ENCODE data around the gene DOK1.

GRCh38 chr2:74533464-74533863, 21.1 kb upstream of the DOK1 start:
- TF ChIP-seq POLR2A (IDR thresholded peaks at IDR 0.05) (no peak), CTCF (IDR thresholded peaks at IDR 0.05) (no peak)

Data from uterus (tissue), 2 donors.